Kidney (tissue), 22 donors: ENCODE results near the gene REEP2. TPM values are rescaled to one million over a fixed set of nuclear protein-coding genes. Genes with fewer than 3 reads are reported as not detected.
"Not testable (repeated sequence)": the region's sequence is repeated elsewhere in the genome, so short reads cannot be mapped to it uniquely, and the experiment has no call there.

Experiments
- DNase-seq, 5 donors: peaks; one replicate each; pipeline ENCODE4 v3.0.0-alpha.2; 2013 to 2020
- FAIRE-seq: peaks from 2 replicates; lab custom pipeline; 2012; peaks lifted over from hg19 to GRCh38; lab: Jason Lieb, UNC
- H3K27ac ChIP-seq, 2 donors: one replicate each; pipeline ENCODE4 v1.7.0; 2013; ENCODE audit warnings: low read depth in 2 of 2, low read length in 2 of 2, inconsistent platforms in 1 of 2
- H3K27me3 ChIP-seq: one replicate; pipeline ENCODE4 v1.7.1; 2013; ENCODE audit warnings: low read length, inconsistent platforms; ENCODE audit not compliant: control insufficient read depth, insufficient read depth
- H3K36me3 ChIP-seq, 3 donors: one replicate each; pipeline versions ENCODE4 v1.7.0 to v1.7.1; 2013; ENCODE audit warnings: low read length in 3 of 3, control low read depth in 1 of 3, inconsistent platforms in 1 of 3; ENCODE audit not compliant: insufficient read depth in 3 of 3, control insufficient read depth in 2 of 3
- H3K4me1 ChIP-seq, 3 donors: one replicate each; pipeline versions ENCODE4 v1.7.0 to v1.7.1; 2013; ENCODE audit warnings: low read length in 3 of 3, inconsistent platforms in 1 of 3, low read depth in 1 of 3; ENCODE audit not compliant: control insufficient read depth in 2 of 3, insufficient read depth in 2 of 3
- H3K4me3 ChIP-seq, 3 donors: one replicate each; pipeline versions ENCODE4 v1.7.0 to v1.8.1; 2013; ENCODE audit warnings: low read length in 3 of 3, control low read depth in 1 of 3, inconsistent platforms in 1 of 3
- H3K9ac ChIP-seq, 3 donors: one replicate each; pipeline versions ENCODE4 v1.7.0 to v1.7.1; 2013; ENCODE audit warnings: low read length in 3 of 3, control low read depth in 1 of 3, inconsistent platforms in 1 of 3
- H3K9me3 ChIP-seq, 3 donors: one replicate each; pipeline versions ENCODE4 v1.7.0 to v1.7.1; 2013; ENCODE audit warnings: low read length in 3 of 3, control low read depth in 1 of 3, inconsistent platforms in 1 of 3; ENCODE audit not compliant: control insufficient read depth in 2 of 3, insufficient read depth in 1 of 3
- intact Hi-C: fragments of 100-400 bp; cut with DNase I; formaldehyde crosslinking; loops from one replicate; pipeline ENCODE4 v1.11.1; 2022
- long read RNA-seq, 10 donors: library from polyadenylated mRNA in 1 of 10; unstranded in 1 of 10; transcript quantifications; one replicate each; pipeline ENCODE4 v2.0.0 and lab custom pipeline, GENCODE V29; 2021 to 2026
- polyA plus RNA-seq: library from polyadenylated mRNA; stranded (reverse); fragments of 350-450 nt; fragmentation: Illumina TruSeq; extraction: RNeasy Lipid Tissue Mini Kit (QIAGEN cat#74804); gene quantifications from one replicate; pipeline ENCODE4 v1.2.3, GENCODE V29; 2014; ENCODE audit warnings: low read depth, low replicate concordance; ENCODE audit not compliant: insufficient read depth
- total RNA-seq: library from RNA; stranded (reverse); fragmentation: NEBNext Ultra II Directional; extraction: Animal tissue kit (Norgen Biotek cat#: 25700); gene quantifications from one replicate; pipeline ENCODE4 v1.2.1, GENCODE V29; 2021
- TF ChIP-seq, protein P1 (sequence below): IDR thresholded peaks from 3 replicates; pipeline ENCODE4 v1.5.1; 2012; ENCODE audit warnings: mild to moderate bottlenecking, moderate library complexity, borderline replicate concordance; ENCODE audit not compliant: insufficient read depth; ENCODE audit errors: extremely low read depth
- donor health status: control.
- donor health status: control.
- donor health status: control.
- donor health status: control.
- donor health status: control.
- donor health status: DM: yes; HTN: yes; CAD: no.
- donor health status: Normal renal cell carcinoma (clear cell type).

REEP2 gene, protein sequence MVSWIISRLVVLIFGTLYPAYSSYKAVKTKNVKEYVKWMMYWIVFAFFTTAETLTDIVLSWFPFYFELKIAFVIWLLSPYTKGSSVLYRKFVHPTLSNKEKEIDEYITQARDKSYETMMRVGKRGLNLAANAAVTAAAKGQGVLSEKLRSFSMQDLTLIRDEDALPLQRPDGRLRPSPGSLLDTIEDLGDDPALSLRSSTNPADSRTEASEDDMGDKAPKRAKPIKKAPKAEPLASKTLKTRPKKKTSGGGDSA
- 1.9 TPM for total RNA-seq
- 8.8 TPM for polyA plus RNA-seq
- long read RNA-seq, donor 1, partial matches to known transcripts: 0 of 4 reads
- long read RNA-seq, donor 1, other reads (novel, unspliced or antisense): 0 of 4 reads
- long read RNA-seq, donor 2, partial matches to known transcripts: 0 of 2 reads
- long read RNA-seq, donor 2, other reads (novel, unspliced or antisense): 0 of 2 reads
- long read RNA-seq, donor 3, partial matches to known transcripts: 0 of 1 reads
- long read RNA-seq, donor 3, other reads (novel, unspliced or antisense): 0 of 1 reads
- long read RNA-seq, donor 4, partial matches to known transcripts: 0 of 1 reads
- long read RNA-seq, donor 4, other reads (novel, unspliced or antisense): 0 of 1 reads
- long read RNA-seq, donor 5: 0 reads
- long read RNA-seq, donor 6: 0 reads
- long read RNA-seq, donor 7, partial matches to known transcripts: 0 of 1 reads
- long read RNA-seq, donor 7, other reads (novel, unspliced or antisense): 0 of 1 reads
- long read RNA-seq, donor 8, partial matches to known transcripts: 0 of 2 reads
- long read RNA-seq, donor 8, other reads (novel, unspliced or antisense): 0 of 2 reads
- long read RNA-seq, donor 9: 0 reads
- long read RNA-seq, donor 10: 0 reads

- H3K4me1 ChIP-seq: peaks cover 0 to 7% (median 0%) of the 10 kb centered on the region in 3 donors
- FAIRE-seq (no peak), DNase-seq (peak in 4 of 5 donors; percentile 81 to 86 (median 84))
- H3K9me3 ChIP-seq: no peaks in the 10 kb centered on the region
- TF ChIP-seq, protein P1, sequence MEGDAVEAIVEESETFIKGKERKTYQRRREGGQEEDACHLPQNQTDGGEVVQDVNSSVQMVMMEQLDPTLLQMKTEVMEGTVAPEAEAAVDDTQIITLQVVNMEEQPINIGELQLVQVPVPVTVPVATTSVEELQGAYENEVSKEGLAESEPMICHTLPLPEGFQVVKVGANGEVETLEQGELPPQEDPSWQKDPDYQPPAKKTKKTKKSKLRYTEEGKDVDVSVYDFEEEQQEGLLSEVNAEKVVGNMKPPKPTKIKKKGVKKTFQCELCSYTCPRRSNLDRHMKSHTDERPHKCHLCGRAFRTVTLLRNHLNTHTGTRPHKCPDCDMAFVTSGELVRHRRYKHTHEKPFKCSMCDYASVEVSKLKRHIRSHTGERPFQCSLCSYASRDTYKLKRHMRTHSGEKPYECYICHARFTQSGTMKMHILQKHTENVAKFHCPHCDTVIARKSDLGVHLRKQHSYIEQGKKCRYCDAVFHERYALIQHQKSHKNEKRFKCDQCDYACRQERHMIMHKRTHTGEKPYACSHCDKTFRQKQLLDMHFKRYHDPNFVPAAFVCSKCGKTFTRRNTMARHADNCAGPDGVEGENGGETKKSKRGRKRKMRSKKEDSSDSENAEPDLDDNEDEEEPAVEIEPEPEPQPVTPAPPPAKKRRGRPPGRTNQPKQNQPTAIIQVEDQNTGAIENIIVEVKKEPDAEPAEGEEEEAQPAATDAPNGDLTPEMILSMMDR: no peak
- no peaks in the 10 kb centered on the region for H3K27me3 ChIP-seq
- peak within 1 kb of the TSS in 2 of 3 donors; percentile 0 to 13 for H3K9ac ChIP-seq
- H3K27ac ChIP-seq: no peak within 1 kb of the TSS
- H3K4me3 ChIP-seq: peak within 1 kb of the TSS; percentile 28 to 57 (median 44)
- intact Hi-C loops: no loop called here
- H3K36me3 ChIP-seq: peaks cover 2 to 20% (median 15%) of the 10 kb centered on the region in 3 donors
These were observed at the start of gene REEP2 for GRCh38 chr5:138438724-138439476. Gene REEP2 (plus strand): TSS chr5:138439057. CDS start chr5:138439209, 152 bp downstream.

- peaks cover 0 to 44% (median 40%) of the 10 kb centered on the region in 3 donors for H3K36me3 ChIP-seq
- intact Hi-C loops: no loop called here
- no peak overlapping the region for H3K9ac ChIP-seq
- no peak overlapping the region for H3K4me3 ChIP-seq
- TF ChIP-seq, protein P1: no peak
- H3K9me3 ChIP-seq: no peaks in the 10 kb centered on the region
- no peaks in the 10 kb centered on the region for H3K27me3 ChIP-seq
- no peaks in the 10 kb centered on the region for H3K4me1 ChIP-seq
- DNase-seq (no peak), FAIRE-seq (no peak)
- H3K27ac ChIP-seq: no peak overlapping the region
These were observed 49.5 kb upstream of the REEP2 start for GRCh38 chr5:138389332-138389731.

DNA sequence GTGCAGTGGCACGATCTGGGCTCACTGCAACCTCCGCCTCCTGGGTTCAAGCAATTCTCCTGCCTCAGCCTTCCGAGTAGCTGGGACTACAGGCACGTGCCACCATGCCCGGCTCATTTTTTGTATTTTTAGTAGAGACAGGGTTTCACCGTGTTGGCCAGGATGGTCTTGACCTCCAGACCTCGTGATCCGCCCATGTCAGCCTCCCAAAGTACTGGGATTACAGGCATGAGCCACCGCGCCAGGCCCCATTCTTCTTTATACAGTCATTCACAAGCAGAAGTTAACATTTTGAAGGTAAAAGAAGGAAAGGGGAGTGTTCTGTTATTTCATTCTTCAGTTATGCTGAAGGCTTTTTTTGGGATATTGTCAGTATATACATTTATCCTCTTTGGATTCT, 48.9 kb upstream of the REEP2 start:
- H3K27me3 ChIP-seq: not testable (repeated sequence)

More for the DNA sequence above, 48.9 kb upstream of the REEP2 start:
- H3K36me3 ChIP-seq: peaks cover 0 to 48% (median 45%) of the 10 kb centered on the region in 3 donors
- H3K27ac ChIP-seq, DNase-seq, FAIRE-seq, H3K9me3 ChIP-seq, H3K4me3 ChIP-seq, intact Hi-C loops, H3K9ac ChIP-seq, H3K4me1 ChIP-seq: not testable (repeated sequence)
